Glomerular endothelial cell (primary cell): ENCODE results near the gene SBF2. TPM values are rescaled to one million over a fixed set of nuclear protein-coding genes. Genes with fewer than 3 reads are reported as not detected.

Experiments
- DNase-seq: peaks from one replicate; pipeline ENCODE4 v3.0.0-alpha.2; 2011; ENCODE audit warnings: low read depth, low spot score; ENCODE audit errors: extremely low read depth
- total RNA-seq: library from RNA; depleted of rRNA; stranded (reverse); fragments of >200 nt; gene quantifications from 2 replicates; pipeline ENCODE4 v1.2.3, GENCODE V29; 2015

SBF2 gene
- 23.1 and 35.5 TPM in 2 replicates for total RNA-seq

GRCh38 chr11:10293423-10294289 is at the start of gene SBF2:
Gene SBF2, minus strand, starts transcription at chr11:10294219. Its CDS starts 150 bp downstream, at chr11:10294069.
- DNase-seq = no peak

DNA sequence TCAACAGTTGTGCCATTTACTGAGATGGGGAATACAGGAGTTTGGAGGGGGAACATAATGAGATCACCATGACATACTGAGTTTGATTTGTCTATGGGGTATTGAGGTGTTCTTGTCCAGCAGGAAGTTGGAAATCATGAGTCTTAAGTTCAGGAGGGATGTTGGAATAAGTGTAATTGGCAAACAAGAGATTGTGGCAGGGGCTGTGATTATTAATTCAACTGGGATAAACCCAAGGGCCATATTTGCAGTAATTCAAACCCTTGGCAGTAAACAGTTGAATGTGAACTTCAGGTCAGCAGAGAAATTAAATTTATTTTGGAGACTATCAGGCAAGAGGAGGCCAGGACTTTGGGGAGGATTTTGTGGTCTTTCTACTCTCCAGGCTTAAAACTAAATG is 44.3 kb upstream of the SBF2 start:
- no peak for DNase-seq

GRCh38 chr11:10333490-10333889 is 39.5 kb upstream of the SBF2 start:
- no peak for DNase-seq

DNA sequence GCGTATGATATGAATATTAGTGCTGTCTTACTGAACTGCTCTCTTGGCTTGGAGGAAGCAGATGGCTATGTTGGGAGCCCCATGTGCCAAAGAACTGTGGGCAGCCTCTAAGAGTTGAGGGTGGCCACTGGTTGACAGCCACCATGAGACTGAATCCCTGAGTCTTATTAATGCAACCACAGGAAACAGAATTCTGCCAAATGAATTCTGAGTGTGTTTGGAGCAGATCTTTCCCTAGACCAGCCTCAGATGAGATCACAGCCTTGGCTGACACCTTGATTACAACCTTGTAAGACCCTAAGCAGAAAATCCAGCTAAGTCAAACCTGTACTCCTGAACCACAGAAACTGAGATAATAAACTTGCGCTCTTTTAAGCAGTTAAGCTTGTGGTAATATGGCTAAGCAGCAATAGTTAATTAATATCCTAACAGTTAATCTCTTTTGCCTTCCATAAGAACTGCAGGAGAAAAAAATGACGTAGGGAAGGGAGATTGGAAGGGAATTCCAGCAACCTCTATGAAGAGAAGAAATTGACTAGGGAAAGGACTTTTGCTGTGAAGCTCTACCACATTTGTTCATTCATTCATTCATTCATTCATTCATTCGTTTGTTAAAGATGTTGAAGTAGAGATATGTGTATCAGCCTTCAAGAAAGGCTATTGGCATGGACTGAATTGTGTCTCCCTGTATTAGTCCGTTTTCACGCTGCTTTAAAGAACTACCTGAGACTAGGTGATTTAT is 37.7 kb upstream of the SBF2 start:
- DNase-seq = no peak

GRCh38 chr11:10329935-10330334 is 35.9 kb upstream of the SBF2 start:
- DNase-seq = no peak

- DNase-seq = no peak
Measured at GRCh38 chr11:10329356-10329755, 35.3 kb upstream of the SBF2 start.

- DNase-seq = no peak
Measured at GRCh38 chr11:10328314-10329098, 34.5 kb upstream of the SBF2 start.

DNA sequence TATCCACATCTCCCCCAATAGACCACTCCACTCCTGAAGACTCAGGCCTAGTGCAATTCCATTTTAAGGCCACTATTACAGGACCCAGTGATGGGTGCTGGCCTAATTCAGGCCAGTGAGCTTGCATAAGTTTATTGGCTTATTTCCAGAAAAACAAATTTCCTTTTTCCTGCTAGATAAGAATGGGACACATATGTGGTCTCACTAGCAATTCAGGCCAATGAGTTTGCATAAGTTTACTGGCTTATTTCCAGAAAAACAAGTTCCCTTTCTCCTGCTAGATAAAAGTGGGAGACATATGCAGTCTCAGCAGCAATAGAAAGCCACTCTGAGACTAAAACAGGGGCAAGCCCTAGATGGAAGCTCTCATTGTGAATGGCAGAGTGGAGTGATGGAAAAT is 33.2 kb upstream of the SBF2 start:
- no peak for DNase-seq

GRCh38 chr11:10326012-10326964 is 32.3 kb upstream of the SBF2 start:
- no peak for DNase-seq

DNA sequence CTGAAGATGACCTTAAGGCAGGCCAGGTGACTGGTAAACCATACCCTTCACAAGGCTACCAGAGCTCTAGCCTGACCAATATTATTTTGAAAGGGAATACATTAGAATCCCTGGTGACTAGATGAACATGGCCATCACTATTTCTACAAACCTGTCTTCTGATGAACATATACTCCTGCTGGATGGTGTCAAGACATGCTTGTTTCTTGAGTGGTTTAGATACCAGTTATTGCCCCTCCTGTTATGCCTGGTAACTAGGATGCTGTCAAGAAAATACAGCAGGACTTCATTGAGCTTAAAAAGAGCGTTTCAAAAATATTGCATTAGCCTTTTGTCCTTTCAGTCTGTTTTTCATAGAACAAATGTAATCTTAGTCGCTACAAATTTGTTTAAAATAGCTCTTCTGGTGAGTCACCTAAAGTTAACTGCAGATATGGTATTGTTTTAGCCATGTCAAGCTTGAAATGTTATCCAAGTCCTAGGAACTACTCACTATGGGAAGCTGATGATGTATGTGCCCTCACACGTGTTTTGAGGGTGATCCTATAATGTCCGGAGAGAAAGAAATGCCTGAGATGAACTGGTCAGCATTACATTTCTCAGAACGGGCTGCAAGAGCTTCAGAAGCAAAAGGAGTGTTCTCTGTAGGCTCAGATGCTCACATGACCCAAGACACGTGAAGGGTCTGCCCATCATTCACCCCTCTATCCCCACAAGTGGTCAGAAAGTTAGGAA is 31.4 kb upstream of the SBF2 start:
- no peak for DNase-seq

GRCh38 chr11:10324474-10324873 is 30.5 kb upstream of the SBF2 start:
- no peak for DNase-seq

- DNase-seq = no peak
Measured at GRCh38 chr11:10323793-10324170, 29.8 kb upstream of the SBF2 start.

- no peak for DNase-seq
Measured at GRCh38 chr11:10322830-10323792, 29.1 kb upstream of the SBF2 start.

DNA sequence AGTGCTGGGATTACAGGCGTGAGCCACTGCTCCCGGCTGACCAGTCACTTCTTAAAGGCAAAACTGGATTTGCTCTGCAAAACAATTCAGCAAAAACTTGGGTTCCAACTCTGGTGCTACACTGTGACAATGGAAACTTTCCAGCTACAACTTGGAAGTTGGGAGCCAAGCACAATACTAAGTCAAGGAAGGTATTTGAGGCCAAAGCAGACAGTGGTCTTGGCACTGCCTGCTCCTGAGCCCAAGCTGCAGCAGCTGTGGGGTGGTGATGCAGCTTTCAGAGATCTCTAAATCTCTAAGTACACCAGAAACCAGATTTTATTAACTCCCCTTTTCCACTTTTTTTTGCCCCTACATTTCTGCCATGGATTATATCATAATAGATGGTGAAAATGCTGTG is 28.4 kb upstream of the SBF2 start:
- no peak for DNase-seq

- no peak for DNase-seq
Measured at GRCh38 chr11:10320736-10321465, 26.9 kb upstream of the SBF2 start.

DNA sequence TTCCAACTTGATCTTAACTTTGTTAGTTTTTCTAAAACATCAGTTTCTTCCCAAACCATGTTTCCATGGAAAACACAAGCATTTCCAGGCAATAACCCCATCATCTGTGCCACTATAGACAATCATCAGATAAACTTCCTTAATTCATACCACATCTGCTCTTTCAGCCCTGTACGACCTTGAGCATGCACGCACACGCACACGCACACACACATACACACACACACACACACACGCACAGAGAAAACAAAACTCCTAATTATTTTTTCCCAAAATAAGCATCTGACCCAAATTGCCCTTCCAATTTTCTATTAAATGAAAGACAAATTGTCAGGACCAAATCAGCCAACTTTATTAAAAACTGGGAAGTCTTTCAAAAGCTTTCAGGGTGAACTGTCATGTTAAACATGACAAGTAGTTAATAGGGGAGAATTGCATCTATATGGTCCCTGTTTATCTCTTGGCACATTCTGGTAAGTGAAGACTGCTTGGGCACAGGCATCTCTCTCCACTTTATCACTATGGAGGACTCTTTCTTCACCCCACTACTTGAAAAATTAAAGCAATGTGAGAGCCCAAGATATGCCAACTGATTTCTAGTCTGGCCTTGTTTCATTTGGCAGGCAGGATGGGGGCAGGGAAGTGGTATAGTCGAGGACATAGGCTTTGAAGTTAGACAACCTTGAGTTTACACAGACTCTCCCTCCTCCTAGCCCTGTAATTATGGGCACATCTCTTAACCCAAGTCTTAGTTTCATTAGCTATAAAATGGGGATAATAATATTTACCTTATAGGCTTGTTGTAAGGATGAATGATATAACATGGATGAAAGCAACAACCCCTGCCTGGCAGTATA is 25.9 kb upstream of the SBF2 start:
- DNase-seq = no peak

GRCh38 chr11:10318527-10318802 is 24.4 kb upstream of the SBF2 start:
- no peak for DNase-seq
